Adrenal gland (tissue), 5 donors: ENCODE data around the gene DIP2C.

Source experiments
- CTCF ChIP-seq, 6 experiments: fragments of 450-650 bp in 4 of 6; fragments of 200-600 bp in 2 of 6; sonication (generic) in 1 of 6; IDR thresholded peaks; 1 replicate in 5 of 6; 2 replicates in 1 of 6; pipeline versions ENCODE4 v1.5.1 to v1.8.0; 2016 to 2021; ENCODE audit warnings: antibody characterized with exemption in 6 of 6, mild to moderate bottlenecking in 2 of 6, moderate library complexity in 1 of 6
- POLR2A ChIP-seq, 2 donors: fragments of 450-650 bp; IDR thresholded peaks; one replicate each; pipeline ENCODE4 v1.6.1; 2017; ENCODE audit warnings: antibody characterized with exemption in 2 of 2, mild to moderate bottlenecking in 2 of 2, moderate library complexity in 1 of 2
- donor health status: DM: no; HTN: no; CAD: no.

DNA sequence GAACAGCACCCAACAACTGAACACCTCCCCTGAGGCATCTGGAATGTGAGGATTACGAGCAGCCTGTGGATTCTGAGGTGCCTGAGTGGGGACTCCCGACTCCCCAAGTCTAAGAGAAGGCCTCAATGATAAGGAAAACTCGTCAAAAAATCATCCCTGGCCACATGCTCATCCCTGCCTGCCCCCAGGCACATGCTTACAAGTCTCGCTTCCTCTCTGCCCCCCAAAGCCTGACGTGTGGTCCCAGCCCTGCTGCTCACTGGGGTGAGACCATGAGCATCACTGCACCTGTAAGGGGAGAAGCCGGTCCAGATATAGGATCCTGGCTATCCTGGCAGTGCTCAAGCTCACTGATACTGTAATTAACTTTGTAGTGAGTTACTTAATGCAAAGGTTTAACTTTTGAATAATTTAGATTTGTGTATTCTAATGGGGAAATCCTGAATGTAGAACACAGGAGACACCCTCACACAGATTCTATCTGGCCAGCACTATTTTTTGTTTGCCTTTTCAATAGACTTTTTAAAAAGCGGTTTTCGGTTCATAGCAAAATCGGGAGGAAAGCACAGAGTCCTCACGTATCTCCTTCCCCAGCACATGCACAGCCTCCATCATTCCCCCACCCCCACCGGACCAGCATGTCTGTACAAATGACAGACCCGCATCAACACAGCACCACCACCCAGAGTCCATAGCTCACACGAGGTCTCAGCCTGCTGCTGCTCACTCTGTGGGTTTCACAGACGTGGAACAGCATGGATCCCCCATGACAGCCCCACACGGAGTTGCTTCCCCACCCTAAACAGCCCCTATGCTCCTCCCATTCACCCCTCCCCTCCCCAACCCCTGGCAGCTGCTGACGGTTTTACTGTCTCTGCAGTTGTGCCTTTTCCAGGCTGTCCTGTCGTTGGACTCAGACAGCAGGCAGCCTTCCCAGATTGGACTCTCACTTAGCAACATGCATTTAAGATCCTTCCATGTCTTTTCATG, 167.9 kb downstream of the DIP2C start:
- TF ChIP-seq CTCF (IDR thresholded peaks at IDR 0.05) (no peak), POLR2A (IDR thresholded peaks at IDR 0.05) (no peak)
